ENCODE measurements around the gene HDLBP. TPM values are rescaled to one million over a fixed set of nuclear protein-coding genes. Genes with fewer than 3 reads are reported as not detected.

HDLBP gene
- total and polyA plus RNA-seq, 2 experiments from 2014 or later, result 230 to 306 TPM

- no peaks in the 10 kb centered on the region for H3K27me3 ChIP-seq (ENCODE audit: insufficient read depth)
- no peaks in the 10 kb centered on the region; the same call in 2 of the 3 replicates for H3K9me3 Mint-ChIP-seq
- H3K27ac Mint-ChIP-seq, result no peak overlapping the region
- H3K4me3 ChIP-seq, result no peak overlapping the region
- peak; percentile 15 for ATAC-seq
- no peaks in the 10 kb centered on the region for H3K9me2 ChIP-seq (ENCODE audit: insufficient read depth)
- no peaks in the 10 kb centered on the region for H3K36me3 ChIP-seq (ENCODE audit: insufficient read depth)
- DNase-seq (ENCODE audit: low spot score), result no peak
- H3F3A ChIP-seq (replicated peaks; ENCODE audit: low read depth), result no peaks in the 10 kb centered on the region
- H2AFZ ChIP-seq, result no peak overlapping the region
- TF ChIP-seq EZH2phosphoT487 (IDR thresholded peaks at IDR 0.05; ENCODE audit: unreplicated experiment), result no peak
- TF ChIP-seq, protein P1, sequence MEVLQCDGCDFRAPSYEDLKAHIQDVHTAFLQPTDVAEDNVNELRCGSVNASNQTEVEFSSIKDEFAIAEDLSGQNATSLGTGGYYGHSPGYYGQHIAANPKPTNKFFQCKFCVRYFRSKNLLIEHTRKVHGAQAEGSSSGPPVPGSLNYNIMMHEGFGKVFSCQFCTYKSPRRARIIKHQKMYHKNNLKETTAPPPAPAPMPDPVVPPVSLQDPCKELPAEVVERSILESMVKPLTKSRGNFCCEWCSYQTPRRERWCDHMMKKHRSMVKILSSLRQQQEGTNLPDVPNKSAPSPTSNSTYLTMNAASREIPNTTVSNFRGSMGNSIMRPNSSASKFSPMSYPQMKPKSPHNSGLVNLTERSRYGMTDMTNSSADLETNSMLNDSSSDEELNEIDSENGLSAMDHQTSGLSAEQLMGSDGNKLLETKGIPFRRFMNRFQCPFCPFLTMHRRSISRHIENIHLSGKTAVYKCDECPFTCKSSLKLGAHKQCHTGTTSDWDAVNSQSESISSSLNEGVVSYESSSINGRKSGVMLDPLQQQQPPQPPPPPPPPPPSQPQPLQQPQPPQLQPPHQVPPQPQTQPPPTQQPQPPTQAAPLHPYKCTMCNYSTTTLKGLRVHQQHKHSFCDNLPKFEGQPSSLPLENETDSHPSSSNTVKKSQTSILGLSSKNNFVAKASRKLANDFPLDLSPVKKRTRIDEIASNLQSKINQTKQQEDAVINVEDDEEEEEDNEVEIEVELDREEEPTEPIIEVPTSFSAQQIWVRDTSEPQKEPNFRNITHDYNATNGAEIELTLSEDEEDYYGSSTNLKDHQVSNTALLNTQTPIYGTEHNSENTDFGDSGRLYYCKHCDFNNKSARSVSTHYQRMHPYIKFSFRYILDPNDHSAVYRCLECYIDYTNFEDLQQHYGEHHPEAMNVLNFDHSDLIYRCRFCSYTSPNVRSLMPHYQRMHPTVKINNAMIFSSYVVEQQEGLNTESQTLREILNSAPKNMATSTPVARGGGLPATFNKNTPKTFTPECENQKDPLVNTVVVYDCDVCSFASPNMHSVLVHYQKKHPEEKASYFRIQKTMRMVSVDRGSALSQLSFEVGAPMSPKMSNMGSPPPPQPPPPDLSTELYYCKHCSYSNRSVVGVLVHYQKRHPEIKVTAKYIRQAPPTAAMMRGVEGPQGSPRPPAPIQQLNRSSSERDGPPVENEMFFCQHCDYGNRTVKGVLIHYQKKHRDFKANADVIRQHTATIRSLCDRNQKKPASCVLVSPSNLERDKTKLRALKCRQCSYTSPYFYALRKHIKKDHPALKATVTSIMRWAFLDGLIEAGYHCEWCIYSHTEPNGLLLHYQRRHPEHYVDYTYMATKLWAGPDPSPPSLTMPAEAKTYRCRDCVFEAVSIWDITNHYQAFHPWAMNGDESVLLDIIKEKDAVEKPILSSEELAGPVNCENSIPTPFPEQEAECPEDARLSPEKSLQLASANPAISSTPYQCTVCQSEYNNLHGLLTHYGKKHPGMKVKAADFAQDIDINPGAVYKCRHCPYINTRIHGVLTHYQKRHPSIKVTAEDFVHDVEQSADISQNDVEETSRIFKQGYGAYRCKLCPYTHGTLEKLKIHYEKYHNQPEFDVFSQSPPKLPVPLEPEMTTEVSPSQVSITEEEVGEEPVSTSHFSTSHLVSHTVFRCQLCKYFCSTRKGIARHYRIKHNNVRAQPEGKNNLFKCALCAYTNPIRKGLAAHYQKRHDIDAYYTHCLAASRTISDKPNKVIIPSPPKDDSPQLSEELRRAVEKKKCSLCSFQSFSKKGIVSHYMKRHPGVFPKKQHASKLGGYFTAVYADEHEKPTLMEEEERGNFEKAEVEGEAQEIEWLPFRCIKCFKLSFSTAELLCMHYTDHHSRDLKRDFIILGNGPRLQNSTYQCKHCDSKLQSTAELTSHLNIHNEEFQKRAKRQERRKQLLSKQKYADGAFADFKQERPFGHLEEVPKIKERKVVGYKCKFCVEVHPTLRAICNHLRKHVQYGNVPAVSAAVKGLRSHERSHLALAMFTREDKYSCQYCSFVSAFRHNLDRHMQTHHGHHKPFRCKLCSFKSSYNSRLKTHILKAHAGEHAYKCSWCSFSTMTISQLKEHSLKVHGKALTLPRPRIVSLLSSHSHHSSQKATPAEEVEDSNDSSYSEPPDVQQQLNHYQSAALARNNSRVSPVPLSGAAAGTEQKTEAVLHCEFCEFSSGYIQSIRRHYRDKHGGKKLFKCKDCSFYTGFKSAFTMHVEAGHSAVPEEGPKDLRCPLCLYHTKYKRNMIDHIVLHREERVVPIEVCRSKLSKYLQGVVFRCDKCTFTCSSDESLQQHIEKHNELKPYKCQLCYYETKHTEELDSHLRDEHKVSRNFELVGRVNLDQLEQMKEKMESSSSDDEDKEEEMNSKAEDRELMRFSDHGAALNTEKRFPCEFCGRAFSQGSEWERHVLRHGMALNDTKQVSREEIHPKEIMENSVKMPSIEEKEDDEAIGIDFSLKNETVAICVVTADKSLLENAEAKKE (CRISPR knock-in tag; IDR thresholded peaks at IDR 0.05), result no peak
- peak in 1 of 2 experiments; percentile 34; a peak in 2 of 4 replicates for TF ChIP-seq CTCF (conservative IDR thresholded peaks at IDR 0.05; ENCODE audit: low read depth in 2 of 2)
- TF ChIP-seq EZH2 (IDR thresholded peaks at IDR 0.05; ENCODE audit: low read depth, unreplicated experiment), result no peak
- peaks cover 10% of the 10 kb centered on the region; the same call in 2 of the 3 replicates for H3K4me1 Mint-ChIP-seq
- H3K27ac ChIP-seq (ENCODE audit: low read depth), result no peak overlapping the region
- no peaks in the 10 kb centered on the region for H3K79me2 ChIP-seq (replicated peaks; ENCODE audit: insufficient read depth)
- H3K36me3 Mint-ChIP-seq (ENCODE audit: low read depth), result no peaks in the 10 kb centered on the region
- H3K27me3 Mint-ChIP-seq (ENCODE audit: insufficient read depth, low read depth, poor library complexity), result peaks cover 13% of the 10 kb centered on the region
- no peak overlapping the region for H3K4me2 ChIP-seq
- no peaks in the 10 kb centered on the region for H4K20me1 ChIP-seq (replicated peaks; ENCODE audit: insufficient read depth)
- no peak overlapping the region for H3K4me3 Mint-ChIP-seq
- peaks cover 6% of the 10 kb centered on the region; the same call in 1 of the 2 replicates for H3K4me1 ChIP-seq (ENCODE audit: insufficient read depth)
Measured at GRCh38 chr2:241211276-241211675, 104.2 kb downstream of the HDLBP start.
